ENCODE results near the gene TCP1.
"Not testable (repeated sequence)": the region's sequence is repeated elsewhere in the genome, so short reads cannot be mapped to it uniquely, and the experiment has no call there.

Gene TCP1

GRCh38 chr6:159823953-159824352 is 34.6 kb upstream of the TCP1 start:
- no peak for TF ChIP-seq CTCF (IDR thresholded peaks at IDR 0.05; ENCODE audit: low read depth, low read length)
- H3K4me3 ChIP-seq (ENCODE audit: low read depth, low read length): no peak overlapping the region

- TF ChIP-seq CTCF (IDR thresholded peaks at IDR 0.05; ENCODE audit: low read depth, low read length): no peak
- no peak overlapping the region for H3K4me3 ChIP-seq (ENCODE audit: low read depth, low read length)
These were observed 32.3 kb upstream of the TCP1 start for GRCh38 chr6:159821726-159822125.

- H3K4me3 ChIP-seq (ENCODE audit: low read depth, low read length): no peak overlapping the region
- no peak for TF ChIP-seq CTCF (IDR thresholded peaks at IDR 0.05; ENCODE audit: low read depth, low read length)
These were observed 31.7 kb upstream of the TCP1 start for GRCh38 chr6:159821122-159821521.

- no peak overlapping the region for H3K4me3 ChIP-seq (ENCODE audit: low read depth, low read length)
- no peak for TF ChIP-seq CTCF (IDR thresholded peaks at IDR 0.05; ENCODE audit: low read depth, low read length)
These were observed 30.7 kb upstream of the TCP1 start for GRCh38 chr6:159819932-159820640.

GRCh38 chr6:159819098-159819497 is 29.7 kb upstream of the TCP1 start:
- no peak for TF ChIP-seq CTCF (IDR thresholded peaks at IDR 0.05; ENCODE audit: low read depth, low read length)
- no peak overlapping the region for H3K4me3 ChIP-seq (ENCODE audit: low read depth, low read length)

GRCh38 chr6:159817951-159818739 is 28.7 kb upstream of the TCP1 start:
- H3K4me3 ChIP-seq (ENCODE audit: low read depth, low read length): no peak overlapping the region
- no peak for TF ChIP-seq CTCF (IDR thresholded peaks at IDR 0.05; ENCODE audit: low read depth, low read length)

- H3K4me3 ChIP-seq (ENCODE audit: low read depth, low read length): not testable (repeated sequence)
These were observed 27.4 kb upstream of the TCP1 start for GRCh38 chr6:159816775-159817174.

All from WI38 (cell line).